ENCODE results near the gene ENOPH1.
"Not testable (repeated sequence)": the region's sequence is repeated elsewhere in the genome, so short reads cannot be mapped to it uniquely, and the experiment has no call there.

The ENOPH1 gene

DNA sequence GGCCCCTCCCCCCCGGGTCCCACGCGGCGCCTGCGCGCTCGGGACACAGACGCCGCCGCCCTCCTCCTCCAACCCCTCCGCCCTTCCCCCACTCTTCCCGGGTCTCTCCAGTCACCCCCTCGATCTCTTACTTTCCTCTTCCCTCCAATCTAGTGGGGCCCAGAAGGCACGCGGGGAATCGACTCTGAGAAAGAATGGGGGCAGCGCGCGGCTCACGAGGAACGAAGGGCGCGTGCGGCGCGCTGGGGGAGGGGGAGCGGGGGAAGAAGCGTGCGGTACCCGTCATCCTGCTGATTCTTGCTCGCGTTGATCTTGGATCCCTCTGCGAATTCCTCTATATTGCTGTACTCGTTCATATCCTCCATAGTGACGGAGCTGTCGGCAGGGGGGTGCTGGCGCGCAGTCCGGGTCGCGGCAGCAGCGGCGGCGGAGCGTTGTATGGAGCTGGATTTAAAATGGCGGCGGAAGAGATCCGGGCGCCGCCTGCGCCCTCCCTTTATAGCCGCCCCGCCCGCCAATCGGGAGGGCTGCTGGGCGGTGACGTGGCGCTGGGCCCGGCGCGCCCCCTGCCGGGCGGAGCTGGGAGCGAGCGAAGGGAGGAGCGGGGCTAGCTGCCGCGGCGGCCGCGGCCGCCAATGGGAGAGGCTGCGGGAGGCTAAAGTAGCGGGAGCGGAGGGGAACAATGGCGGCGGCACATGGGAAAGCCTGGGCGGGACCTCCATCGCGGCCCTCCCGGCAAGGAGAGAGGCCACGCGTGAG is 1.2 kb upstream of the ENOPH1 start:
- peak; percentile 92 for DNase-seq

DNA sequence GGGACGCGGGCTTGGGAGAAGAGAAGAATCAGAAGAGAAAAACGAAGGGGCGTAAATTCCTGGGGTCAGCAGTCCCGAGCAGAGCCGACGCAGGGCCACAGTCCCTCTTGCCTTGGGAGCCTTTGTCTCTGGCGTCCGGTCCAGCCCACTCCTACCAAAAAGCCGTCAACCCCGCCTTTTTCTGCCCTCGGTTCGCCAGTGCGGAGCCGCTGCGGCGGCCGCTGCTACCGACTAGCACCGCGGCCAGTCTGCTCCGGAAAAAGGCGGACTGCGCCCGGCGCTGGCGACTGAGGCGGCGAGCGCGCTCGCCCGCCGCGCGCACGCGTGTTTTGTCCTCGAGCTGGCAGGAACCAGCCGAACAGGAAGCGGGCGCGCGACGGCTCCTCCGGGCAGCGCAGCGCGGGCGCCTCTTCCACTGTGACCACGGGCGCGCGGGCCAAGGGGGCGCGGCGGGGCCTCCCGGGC is 630 bp upstream of the ENOPH1 start:
- DNase-seq, result peak; percentile 73

DNA sequence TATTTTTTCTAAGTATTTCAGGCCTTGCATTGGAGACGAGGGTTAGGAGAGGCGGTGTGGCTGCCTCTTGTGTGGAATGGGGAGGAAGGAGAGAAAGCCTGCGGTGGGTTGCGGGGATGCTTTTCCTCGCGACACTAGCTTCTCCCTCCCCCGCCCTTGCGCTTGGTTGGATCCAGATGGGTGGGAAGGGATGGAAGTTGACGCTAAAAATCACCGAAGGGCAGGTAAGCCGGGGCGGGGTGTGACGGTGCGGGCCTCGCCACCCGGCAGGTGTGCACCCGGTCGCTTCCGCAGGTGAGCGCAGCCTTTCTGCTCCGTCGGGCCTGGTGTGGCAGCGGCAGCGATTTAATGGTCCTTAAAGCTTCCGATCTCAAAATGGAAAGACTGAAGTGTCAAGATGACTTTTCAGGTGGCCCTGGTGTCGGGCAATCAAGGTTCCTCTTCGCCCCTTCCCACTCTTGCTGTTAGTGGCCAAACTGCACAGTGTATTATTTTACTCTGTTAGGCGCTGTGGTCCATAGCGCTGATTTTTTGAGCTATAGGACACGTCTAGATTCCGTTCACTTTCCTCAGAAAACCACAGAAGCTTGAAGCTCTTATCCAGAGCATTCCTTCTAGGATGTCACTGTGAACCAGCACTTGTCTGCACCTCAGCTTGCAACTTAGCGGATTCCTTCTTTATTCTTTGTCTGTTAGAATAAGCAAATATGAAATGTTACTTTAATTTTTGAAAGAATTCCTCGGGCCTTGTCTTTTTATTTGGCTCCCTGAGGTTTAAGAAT is 765 bp downstream of the ENOPH1 start:
- peak; percentile 34 for DNase-seq

DNA sequence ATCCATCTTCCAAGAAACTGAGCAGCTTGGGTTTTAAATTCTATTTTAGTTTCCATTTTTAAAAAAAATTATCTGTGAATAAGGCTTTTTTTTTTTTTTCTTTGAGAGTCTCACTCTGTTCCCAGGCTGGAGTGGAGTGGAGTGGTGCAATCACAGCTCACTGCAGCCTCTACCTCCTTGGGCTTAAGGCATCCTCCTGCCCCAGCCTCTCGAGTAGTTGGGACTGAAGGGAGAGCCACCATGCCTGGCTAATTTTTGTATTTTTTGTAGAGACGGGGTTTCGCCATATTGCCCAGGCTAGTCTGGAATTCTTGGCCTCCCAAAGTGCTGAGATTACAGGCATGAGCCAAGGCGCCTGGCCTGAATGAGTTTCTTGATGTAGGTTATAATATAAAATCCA is 1.4 kb downstream of the ENOPH1 start:
- no peak for DNase-seq

DNA sequence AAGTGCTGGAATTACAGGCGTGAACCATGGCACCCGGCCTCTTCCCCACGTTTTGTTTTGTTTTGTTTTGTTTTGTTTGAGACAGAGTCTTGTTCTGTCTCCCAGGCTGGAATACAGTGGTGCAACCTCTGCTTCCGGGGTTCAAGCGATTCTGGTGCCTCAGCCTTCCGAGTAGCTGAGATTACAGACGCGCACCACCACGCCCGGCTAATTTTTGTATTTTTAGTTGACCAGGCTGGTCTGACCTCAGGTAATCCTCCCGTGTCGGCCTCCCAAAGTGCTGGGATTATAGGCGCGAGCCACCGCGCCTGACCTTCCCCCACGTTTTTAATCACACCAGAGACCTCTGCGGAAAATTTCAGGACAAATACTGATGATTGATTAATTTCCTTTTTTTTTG is 2.2 kb downstream of the ENOPH1 start:
- DNase-seq, result no peak

DNA sequence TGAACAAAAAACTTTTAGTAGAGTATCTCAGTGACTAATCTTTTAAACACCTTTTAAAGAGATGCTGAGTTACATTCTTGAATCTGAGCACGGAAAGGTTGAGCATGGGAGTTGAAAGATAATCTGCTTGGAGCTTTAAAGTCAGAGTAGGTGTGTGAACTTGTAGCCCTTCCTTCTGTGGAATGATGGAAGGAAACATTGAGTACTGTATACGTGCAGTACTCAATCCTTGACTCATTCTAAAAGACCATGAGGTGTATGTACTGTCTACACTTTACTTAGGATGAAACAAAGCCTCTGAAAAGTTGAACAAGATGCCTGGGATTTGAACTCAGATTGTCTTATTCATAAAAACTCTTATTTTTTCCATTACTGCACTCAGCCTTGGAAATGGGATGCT is 3.4 kb downstream of the ENOPH1 start:
- no peak for DNase-seq

DNA sequence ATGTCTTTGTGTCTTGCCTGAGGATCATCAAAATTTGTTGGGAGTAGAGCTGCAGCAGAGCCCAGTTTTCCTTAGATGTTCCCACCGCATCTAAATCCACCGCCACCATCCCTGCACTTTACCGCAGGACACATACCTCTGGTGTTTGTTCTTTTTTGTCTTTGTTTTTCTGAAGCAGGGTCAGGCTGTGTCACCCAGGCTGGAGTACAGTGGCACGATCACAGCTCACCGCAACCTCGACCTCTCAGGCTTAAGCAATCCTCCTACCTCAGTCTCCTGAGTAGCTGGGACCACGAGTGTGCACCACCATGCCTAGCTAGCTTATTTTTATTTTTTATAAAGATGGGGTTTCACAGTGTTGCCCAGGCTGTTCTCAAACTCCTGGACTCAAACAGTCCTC is 4.6 kb downstream of the ENOPH1 start:
- DNase-seq, result no peak

DNA sequence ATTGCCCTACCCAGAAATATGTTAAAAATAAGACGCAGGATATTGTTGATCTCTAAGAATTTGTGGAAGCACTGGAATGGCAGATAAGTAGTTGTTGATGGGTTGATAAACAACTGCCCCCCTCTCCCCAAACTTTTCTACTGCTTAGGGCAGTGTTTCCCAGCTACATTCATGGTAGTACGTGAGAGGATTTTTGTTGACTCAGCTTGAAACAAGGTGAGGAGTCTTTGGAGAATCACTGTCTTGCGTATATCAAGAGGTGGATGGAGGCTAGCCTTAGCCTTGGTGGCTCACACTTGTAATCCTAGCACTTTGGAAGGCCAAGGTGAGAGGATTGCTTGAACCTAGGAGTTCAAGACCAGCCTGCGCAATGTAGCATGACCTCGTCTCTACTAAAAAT is 5.7 kb downstream of the ENOPH1 start:
- DNase-seq, result no peak

DNA sequence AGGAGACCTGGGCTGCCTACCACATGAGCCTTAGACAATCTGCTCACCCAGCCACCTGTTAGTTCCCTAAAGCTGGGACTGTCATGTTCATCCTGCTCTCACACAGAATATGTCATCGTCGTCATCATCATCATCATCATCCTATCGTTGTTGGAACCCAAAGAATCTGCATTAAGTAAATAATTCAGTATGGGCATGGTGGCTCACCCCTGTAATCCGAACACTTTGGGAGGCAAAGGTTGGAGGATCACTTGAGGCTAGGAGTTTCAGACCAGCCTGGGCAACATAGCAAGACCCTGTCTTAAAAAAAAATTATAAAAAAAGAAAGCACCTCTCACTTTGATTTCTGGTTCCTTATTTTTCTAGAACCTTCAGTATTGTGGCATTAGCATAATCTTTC is 6.4 kb downstream of the ENOPH1 start:
- DNase-seq, result no peak

DNA sequence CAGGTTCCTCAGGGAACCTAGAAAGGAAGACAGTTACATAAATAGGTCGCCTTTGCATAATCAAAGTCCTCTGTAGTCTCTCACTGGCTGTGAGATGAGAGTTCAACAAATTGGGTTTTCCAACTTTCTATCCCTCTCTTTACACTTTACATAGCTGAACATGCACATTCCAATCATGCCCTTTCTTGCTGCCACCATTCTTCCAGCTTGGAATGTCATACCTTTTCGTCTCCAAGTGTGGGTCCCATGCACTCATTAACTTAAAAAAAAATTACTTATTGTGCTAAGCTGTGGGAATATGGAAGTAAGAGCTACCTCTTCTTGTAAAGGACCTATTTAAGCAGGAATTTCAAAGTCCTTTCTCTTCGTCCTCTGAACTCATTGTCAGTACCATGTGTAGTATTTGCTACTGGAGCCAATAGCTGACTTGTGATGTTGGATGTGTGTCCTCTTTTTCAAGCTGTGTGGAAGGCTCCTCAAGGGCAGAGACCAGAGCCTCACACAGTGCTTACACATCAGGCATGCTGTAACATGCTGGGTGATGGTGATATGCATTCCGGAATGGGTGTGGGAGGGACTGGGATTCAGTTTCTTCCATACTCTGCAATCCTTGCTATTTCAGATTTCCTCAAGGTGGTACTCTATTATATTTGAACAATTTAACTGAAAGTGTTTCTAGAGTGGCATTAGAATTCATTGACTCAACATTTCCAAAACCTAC is 7.1 kb downstream of the ENOPH1 start:
- DNase-seq, result no peak

DNA sequence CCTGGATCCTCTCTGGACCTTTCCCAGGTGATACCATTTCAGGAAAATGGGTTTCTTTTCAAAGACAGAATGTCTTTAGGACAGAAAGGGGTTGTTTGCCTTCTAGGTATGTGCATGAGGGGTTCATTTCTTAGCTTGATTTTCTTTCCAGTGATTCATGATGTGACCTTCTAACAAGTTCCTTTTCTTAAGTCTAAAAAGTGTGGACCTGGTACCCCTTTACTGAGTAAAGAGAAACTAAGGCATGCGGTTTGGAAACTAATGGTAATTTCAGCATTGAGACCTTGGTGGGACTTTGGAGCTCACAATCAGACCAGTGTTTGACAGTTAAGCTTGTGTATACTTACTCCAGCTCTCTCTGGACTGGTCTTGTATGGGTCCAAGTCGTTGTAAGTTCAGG is 8.7 kb downstream of the ENOPH1 start:
- no peak for DNase-seq

DNA sequence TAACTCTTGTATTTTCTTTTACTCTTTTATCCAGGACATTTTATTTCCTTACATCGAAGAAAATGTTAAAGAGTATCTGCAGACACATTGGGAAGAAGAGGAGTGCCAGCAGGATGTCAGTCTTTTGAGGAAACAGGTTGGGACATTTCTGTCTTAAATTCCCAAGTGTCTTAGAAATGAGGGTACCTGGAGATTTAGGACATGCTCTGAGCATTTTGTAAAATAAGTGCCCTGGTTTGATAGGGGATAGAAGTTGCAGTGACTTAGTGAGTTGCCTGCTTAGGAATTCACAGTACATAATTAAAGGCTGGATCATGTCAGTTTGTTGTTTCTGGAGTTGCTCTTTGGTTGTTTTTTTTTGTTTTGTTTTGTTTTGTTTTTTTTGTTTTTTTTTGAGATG is 17.5 kb downstream of the ENOPH1 start:
- DNase-seq, result no peak

DNA sequence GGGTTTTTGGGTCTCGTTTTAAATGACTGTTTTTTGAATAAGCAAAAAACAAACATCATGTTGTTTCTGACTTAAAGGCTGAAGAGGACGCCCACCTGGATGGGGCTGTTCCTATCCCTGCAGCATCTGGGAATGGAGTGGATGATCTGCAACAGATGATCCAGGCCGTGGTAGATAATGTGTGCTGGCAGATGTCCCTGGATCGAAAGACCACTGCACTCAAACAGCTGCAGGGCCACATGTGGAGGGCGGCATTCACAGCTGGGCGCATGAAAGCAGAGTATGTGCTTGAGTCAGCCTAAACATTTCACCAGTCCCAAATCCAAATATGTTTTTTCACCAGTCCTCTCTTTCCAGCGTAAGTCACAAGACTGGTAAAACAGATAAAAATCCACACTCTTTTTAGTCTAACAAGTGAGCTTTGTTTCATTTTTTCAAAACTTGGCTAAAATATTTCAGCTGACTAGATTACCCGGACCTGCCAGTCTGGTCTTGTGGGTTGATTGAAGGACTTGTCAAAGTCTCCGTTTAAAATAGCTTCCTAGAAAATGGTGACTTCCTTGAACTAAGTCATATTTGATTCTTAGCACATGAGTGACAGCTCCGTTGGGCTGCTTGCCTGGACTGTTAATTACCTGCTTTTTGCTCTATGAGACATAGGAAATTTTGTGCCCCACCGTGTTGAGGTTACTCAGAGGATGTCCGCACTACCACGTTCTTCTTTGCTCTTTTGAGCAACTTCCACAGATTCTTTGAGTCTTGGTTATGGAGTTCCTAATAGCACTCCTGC is 20.8 kb downstream of the ENOPH1 start:
- DNase-seq, result no peak

DNA sequence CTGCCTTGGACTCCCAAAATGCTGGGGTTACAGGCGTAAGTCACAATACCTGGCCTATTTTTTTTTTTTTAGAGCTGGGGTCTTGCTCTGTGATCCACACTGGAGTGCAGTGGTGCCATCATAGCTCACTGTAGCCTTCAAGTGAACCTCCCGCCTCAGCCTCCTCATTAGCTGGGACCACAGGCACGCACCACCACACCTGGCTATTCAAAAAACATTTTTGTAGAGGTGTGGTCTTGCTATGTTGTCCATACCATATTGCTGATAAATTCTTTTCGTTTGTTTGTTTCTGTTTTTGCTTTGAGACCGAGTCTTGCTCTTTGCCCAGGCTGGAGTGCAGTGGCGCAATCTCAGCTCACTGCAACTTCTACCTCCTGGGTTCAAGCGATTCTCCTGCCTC is 21.6 kb downstream of the ENOPH1 start:
- no peak for DNase-seq

DNA sequence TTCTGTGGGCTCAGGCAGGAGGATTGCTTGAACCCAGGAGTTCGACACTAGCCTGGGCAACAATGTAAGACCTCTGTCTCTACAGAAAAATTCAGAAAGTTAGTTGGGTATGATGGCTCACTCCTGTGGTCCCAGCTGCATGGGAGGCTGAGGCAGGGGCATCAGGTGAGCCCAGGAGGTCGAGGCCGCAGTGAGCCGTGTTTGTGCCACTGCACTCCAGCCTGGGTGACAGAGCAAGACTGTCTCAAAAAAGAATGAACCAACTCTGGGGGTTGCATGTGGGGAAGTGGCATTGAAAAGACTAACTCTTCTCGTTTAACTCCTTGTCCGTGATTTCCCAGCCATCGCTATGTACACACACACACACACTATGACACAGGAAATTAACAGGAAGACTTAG is 26.9 kb downstream of the ENOPH1 start:
- DNase-seq, result no peak

DNA sequence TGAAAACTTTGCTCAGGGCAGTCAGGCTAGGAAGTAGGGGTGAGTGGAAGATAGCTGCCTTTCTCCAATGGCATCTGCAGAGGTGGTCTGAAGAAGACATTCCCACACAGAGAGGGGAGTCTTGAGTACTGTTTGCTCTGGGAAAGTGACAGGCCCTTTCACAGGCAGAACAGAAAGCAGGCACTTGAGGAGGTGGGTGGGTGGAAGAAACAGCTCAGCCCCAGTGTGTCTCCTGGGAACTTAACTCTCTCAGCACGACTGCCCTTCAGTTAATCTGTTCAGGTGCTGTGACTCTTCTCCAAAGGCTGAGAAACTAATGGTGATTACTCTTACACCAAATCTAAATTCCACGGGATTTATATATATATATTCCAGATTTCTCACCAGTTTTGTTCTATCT is 28.3 kb downstream of the ENOPH1 start:
- no peak for DNase-seq

DNA sequence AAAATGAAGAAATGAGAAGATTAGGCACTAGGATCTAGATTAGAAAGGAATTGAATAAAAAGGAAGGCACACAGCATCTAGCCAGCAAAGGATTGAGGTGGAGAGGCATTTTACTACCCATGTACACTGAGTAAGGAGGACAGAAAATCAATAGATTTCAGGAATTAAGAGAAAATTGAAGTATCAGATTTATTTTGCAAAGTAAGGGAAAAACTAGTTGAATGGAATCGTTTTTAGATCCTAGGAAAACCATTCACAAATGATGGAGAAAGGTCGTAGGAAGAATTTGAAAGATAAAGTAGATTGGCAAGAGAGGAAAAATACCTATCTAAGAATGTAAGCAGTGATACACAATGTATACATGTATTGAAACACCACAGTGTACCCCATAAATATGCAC is 31.3 kb downstream of the ENOPH1 start:
- no peak for DNase-seq

DNA sequence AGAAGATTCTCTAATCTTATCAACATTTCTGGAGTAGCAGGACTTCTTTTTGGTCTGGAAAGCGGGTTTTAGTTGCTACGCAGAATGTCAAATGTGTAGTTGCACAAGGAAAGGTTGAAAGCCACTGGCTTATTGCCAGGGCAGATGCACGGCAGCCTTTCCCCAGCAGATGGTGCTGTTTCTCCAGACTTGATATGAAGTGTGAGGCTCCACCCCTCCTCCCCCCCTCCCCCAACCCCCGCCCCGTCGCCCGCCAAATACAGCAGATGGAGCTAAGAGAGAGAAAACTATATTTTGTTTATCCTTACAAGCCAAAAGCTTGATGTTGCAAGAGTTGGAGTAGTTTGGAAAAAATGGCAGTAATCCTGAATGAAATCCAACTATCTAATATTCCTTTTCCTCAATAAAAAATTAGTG is 32.0 kb downstream of the ENOPH1 start:
- DNase-seq, result peak; percentile 78

DNA sequence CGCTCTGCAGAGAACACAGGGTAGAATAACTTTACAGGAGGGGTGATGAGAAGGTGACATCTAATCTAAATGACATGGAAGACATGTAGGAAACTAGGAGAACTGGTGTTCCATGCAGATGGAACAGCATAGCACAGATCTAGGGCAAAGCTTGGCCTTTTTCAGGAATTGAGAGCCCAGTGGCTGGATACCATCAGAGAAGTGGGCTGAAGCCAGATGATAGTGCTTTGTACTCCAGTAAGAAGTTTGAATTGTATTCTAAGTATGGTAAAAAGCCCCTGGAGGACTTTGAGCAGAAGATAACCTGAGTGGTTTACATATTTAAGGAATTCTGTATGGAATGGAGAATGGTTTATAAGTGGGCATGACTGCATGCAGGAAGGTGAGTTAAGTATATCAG is 32.8 kb downstream of the ENOPH1 start:
- DNase-seq, result no peak

DNA sequence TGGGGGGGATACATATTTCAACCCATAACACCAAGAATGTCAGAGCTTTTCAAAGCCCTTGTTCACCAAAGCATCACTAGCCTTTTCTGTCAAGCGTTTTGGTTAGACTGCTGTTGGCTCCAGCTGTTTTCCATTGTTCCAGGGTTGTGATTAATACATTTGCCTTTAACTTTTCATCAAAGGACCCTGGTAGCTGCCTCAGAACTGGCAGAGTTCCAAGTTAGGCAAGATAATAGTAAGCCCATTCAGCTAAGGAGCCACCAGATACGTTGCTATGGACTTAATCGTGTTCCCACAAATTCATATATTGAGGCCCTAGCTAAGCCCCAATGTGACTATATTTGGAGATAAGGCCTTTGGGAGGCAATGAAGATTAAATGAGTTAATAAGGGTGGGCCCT is 37.1 kb downstream of the ENOPH1 start:
- no peak for DNase-seq

DNA sequence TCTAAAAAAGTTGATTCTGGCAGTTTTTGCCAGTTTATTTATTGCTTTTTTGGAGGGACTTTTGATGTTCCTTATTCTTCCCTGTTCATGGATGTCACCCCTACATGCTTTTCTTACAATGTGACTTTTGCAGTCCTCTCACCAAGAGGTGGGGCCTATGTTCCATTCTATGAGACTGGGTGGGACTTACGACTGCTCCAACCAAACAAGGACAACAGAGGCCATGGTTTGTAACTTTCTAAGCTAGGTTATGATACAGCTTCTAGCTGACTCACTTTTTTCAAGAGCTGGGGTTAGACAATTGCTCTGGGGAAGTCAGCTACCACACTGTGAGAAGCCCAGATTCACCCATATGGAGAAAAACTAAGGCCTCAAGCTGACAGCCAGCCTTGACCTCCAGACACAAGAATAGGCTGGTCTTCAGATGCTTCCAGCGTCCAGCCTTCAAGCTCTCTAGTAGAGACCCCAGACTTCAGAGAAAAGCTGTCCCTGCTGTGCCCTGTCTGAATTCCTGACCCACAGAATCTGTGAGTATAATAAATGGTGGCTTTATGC is 39.5 kb downstream of the ENOPH1 start:
- DNase-seq, result no peak

DNA sequence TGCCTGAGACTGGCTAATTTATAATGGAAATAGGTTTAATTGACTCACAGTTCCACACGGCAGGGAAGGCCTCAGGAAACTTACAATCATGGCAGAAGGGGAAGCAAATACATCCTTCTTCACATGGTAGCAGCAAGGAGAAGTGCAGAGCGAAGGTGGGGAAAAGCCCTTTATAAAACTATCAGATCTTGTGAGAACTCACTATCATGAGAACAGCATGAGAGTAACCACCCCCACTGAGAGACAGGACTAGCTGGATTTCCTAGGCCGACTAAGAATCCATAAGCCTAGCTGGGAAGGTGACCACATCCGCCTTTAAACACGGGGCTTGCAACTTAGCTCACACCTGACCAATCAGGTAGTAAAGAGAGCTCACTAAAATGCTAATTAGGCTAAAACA is 42.7 kb downstream of the ENOPH1 start:
- not testable (repeated sequence) for DNase-seq

All from CD4-positive, alpha-beta T cell treated with Interleukin-4 for 4 hours (primary cell).